Measurements from ENCODE around the gene HMGN1.
"Not testable (repeated sequence)": the region's sequence is repeated elsewhere in the genome, so short reads cannot be mapped to it uniquely, and the experiment has no call there.

The HMGN1 gene, protein sequence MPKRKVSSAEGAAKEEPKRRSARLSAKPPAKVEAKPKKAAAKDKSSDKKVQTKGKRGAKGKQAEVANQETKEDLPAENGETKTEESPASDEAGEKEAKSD

GRCh38 chr21:39348355-39349210 lies at the start of gene HMGN1:
Gene HMGN1, minus strand, starts transcription at chr21:39349088. Its CDS starts 171 bp downstream, at chr21:39348917.
- DNase-seq (ENCODE audit: low read depth), result peak; percentile 89

- DNase-seq (ENCODE audit: low read depth), result no peak
Measured at GRCh38 chr21:39397646-39398385, 48.9 kb upstream of the HMGN1 start.

DNA sequence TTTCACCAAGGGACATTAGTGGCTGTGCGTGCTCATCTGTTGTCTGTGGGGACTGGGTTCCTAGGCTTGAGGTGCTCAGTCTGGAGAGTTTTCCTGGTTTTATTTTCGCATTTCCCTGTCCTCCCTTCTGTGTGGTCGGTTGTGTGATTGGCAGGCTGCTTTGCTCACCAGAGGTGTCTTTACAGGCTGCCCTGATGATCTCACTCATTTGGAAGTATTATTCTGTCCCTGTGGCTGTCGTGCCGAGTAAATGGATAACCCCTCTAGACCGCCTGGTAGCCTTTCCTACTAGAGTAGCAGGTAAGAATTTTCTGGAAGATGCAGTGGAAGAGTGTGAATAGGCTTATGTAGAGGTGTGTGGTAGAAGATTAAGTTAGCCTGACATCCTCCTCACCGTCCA lies 44.1 kb upstream of the HMGN1 start:
- DNase-seq (ENCODE audit: low read depth), result no peak

DNA sequence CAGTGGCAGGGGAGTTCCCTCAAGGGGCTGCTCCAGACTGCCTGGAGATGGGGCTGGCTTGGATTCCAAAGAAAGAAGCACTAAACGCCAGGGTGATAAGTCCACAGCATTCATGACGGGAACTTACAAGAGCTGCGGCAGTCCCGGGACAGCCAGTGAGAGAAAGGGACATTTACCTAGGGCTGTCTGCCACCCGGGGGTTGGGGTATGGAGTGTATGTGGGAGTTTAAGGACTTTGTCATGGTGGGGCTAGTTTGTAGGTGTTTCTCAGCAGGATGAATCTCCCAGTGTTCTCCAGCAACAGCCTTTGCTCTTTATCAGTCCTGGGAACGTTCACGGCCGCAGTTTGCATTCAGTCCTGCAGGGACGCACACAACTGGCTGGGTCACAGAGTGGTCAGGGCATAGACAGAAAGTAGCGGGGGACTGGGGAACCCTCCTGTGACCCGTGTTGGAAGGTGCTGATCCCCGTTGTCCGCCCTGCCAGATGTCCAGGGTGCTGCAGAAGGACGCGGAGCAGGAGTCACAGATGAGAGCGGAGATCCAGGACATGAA lies 41.4 kb upstream of the HMGN1 start:
- no peak for DNase-seq (ENCODE audit: low read depth)

DNA sequence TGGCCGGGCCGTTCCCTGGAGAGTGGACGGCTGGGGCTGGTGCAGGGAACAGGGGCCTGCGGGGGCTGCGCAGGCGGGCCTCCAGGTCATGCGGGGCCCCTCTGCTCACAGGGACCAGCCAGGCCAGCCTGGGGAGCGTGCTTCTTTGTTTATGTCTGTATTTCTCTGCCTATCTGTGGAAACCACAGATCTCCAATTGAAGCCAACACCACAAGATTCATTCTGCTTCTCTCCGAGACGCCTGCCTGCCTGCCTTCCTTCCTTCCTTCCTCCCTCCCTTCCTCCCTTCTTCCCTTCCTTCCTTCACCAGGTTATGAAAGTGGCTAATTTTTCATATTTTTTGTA lies 39.9 kb upstream of the HMGN1 start:
- DNase-seq (ENCODE audit: low read depth), result no peak

- DNase-seq (ENCODE audit: low read depth), result peak; percentile 86
Measured at GRCh38 chr21:39388038-39388810, 39.3 kb upstream of the HMGN1 start.

DNA sequence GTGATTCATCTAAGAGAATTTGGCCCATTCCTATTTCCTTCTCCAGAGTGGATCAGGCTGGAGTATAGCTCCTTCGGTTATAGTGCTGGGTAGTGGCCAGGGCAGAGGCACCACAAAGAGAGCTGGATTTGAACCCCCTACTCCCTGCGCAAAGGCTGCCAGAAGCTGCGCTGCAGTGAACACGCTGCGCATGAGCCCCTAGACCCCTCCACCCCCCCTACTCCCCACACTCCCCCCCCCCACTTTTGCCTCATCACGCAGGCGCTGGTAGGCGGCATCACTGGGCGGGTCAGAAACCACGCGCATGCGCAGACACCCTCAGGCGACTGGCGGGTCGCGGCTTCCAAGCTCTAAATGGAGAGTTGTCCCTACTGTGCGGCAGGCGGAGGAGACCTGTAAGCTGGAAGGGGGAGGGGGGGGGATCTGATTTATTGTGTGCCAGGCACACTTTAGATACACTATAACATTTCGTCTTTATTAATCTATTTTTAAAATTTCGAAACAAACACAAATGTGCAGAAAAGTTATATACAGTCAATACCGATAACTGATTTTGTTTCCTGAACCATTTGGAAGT lies 38.7 kb upstream of the HMGN1 start:
- DNase-seq (ENCODE audit: low read depth), result peak; percentile 89

GRCh38 chr21:39386899-39387298 lies 38.0 kb upstream of the HMGN1 start:
- no peak for DNase-seq (ENCODE audit: low read depth)

DNA sequence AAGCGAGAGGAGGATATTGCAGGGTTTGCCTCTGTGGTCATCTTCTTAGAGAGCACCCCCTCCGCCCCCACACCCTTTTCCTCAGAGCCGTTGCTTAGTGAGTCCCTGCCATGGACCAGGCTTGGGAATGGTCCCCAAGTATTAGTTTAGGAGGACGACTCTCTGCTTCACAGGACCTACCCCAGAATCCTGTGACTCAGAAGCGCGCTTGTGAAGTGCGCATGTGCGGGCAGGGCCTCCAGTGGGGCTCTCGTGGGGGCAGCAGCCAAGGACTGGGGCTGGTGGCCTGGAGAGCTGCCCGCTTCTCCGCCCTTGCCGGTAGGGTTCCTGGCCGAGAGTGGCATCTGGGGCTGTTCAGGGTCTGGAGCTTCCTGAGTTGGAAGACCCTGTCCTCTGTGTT lies 37.3 kb upstream of the HMGN1 start:
- DNase-seq (ENCODE audit: low read depth), result no peak

GRCh38 chr21:39385299-39386145 lies 36.6 kb upstream of the HMGN1 start:
- DNase-seq (ENCODE audit: low read depth), result peak; percentile 24

- no peak for DNase-seq (ENCODE audit: low read depth)
Measured at GRCh38 chr21:39384674-39385298, 35.9 kb upstream of the HMGN1 start.

- not testable (repeated sequence) for DNase-seq (ENCODE audit: low read depth)
Measured at GRCh38 chr21:39382096-39382495, 33.2 kb upstream of the HMGN1 start.

DNA sequence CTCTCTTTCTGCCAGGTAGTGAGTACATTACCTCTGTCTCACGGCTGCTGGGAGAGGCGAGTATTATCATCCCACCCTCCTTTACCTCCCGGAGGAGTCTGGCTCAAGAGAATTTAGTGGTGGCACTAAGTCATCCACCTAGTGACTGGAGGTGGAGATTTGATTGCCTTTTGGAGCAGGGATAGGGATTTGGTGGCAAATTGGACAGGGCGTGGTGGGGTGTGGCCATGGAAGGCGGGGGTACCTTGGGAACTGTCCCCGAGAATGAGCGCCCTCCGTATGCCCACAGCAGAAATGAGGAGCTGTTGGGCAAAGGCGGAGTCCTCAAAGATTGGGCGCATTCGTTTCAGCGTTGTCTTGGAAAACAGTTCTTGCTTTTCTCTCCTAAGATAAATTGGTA lies 32.1 kb upstream of the HMGN1 start:
- DNase-seq (ENCODE audit: low read depth), result no peak

DNA sequence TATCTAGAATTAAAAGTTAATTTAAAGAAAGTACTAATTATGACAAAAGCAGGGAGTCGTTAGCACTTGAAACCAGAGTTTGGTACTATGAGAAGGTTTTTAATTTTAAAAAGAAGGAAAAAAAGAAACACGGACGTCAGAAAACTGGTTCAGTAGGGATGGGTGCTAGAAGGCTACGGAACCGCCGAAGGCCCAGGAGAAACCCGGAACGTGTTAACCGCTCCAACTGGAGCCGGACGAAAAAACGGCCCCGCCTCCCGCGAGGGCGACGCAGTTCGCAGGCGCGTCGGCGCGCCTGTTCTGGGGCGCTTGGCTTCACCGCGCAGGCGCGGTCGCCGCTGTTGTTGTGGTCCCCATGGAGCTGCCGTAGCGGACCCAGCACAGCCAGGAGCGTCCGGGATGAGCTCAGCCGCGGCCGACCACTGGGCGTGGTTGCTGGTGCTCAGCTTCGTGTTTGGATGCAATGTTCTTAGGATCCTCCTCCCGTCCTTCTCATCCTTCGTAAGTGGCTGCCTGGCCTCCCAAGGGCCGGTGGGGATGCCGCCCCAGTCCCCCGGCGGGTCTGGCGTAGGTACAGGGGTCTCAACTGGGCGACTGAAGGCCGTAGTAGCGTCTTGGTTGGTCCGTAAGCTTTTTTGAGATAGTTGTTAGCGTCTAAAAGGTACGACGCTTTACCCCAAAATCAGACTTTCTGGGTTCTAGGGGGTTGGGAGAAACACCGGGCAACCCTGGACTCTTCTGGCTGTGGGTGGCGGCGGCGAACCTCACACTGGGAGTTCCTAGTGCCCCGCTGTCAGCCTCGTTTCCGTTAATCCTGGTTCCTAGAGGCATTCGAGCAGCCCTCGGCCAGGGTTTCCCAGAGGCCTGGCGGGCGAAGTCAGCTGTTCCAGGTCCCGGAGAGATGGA lies 31.4 kb upstream of the HMGN1 start:
- peak; percentile 84 for DNase-seq (ENCODE audit: low read depth)

DNA sequence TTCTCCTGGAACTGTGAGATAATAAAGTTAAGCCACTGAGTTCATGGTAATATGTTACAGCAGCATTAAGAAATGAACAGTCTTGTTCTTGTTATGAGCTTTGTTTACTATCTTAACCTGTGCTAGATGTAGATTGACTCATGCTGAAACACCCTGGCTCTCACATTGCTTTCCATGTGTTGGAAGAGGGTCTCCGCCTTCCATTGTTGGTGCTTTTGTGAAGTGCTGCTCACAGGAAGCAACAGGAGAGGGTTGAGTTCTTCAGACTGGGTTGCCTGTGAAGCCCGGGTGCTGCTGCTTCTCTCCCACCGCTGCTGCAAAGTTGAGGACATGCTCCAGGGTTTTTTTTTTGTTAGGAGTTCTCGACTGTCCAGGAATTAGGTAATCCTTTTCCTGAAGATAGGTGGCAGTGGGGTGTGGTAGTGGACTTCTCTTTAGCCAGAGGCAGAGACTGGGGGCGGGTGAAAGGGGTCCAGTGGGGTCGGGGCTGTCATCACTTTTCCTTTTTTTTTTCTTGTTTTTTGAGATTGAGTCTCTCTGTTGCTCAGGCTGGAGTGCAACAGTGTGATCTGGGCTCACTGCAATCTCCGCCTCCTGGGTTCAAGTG lies 28.7 kb upstream of the HMGN1 start:
- DNase-seq (ENCODE audit: low read depth), result no peak

DNA sequence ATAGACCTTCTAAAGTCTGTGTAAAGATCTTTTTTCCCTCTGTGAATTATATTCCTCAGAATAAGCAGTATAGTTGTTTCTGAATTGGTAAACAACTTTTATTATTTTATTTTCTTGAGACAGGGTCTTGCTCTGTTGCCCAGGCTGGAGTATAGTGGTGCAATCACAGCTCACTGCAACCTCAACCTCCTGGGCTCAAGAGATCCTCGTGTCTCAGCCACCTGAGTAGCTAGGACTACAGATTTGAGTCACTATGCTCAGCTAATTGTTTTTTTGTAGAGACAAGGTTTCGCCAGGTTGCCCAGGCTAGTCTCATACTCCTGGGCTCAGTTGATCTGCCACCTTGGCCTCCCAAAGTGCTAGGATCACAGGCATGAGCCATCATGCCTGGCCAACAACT lies 26.6 kb upstream of the HMGN1 start:
- no peak for DNase-seq (ENCODE audit: low read depth)

DNA sequence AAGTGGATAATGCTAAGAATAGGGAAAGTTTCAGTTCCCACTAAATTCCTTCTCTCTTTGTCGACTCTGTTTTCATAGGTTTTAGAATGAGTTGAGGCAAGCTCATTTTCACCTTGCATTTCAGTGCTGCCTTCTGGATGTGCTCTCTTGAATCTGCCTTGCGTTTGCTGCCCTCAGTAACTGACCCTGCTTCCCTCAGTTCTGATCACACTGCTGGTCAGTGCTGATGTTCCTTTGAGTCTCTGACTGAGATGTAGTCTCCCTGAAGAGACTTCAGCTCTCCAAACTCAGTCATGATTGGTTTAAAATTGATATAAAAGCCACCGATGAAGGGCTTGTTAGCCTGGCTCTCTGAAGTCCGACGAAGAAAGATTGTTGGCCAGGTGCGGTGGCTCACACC lies 25.2 kb upstream of the HMGN1 start:
- no peak for DNase-seq (ENCODE audit: low read depth)

DNA sequence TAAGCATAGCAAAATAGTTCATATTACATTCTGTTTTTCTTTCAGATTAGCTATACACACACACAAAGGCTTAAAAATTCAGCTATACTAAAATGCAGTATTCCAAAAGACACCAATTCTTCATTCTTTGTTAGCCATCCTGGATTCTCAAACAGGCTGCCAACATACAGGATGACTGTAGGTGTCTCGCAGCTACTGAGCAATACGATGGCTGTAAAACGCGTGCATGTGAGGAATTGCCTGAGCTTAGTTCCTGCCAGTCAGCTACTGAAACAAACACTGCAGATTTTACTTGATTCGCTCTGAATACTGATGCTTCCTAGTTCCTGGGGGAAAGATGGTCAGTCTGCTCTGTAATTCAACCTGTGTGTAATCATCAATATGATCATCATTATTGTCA lies 24.7 kb upstream of the HMGN1 start:
- DNase-seq (ENCODE audit: low read depth), result no peak

DNA sequence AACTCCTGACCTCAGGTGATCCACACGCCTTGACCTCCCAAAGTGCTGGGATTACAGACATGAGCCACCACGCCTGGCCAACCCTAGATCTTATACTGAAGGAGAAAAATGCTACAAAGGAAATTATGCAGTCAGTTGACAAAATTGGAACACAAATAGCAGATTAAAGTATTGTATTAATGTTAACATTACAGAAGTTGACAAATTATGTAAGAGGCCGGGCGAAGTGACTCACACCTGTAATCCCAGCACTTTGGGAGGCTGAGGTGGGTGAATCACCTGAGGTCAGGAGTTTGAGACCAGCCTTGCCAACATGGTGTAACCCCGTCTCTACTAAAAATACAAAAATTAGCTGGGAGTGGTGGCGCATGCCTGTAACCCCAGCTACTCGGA lies 21.0 kb upstream of the HMGN1 start:
- DNase-seq (ENCODE audit: low read depth), result not testable (repeated sequence)
